Measurements from ENCODE around the gene RXFP4.

- TF ChIP-seq, protein P1, sequence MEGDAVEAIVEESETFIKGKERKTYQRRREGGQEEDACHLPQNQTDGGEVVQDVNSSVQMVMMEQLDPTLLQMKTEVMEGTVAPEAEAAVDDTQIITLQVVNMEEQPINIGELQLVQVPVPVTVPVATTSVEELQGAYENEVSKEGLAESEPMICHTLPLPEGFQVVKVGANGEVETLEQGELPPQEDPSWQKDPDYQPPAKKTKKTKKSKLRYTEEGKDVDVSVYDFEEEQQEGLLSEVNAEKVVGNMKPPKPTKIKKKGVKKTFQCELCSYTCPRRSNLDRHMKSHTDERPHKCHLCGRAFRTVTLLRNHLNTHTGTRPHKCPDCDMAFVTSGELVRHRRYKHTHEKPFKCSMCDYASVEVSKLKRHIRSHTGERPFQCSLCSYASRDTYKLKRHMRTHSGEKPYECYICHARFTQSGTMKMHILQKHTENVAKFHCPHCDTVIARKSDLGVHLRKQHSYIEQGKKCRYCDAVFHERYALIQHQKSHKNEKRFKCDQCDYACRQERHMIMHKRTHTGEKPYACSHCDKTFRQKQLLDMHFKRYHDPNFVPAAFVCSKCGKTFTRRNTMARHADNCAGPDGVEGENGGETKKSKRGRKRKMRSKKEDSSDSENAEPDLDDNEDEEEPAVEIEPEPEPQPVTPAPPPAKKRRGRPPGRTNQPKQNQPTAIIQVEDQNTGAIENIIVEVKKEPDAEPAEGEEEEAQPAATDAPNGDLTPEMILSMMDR (IDR thresholded peaks at IDR 0.05): peak in 3 of 5 experiments; percentile 6 to 61 (median 25)
- peak in 1 of 2 donors; percentile 72 for TF ChIP-seq POLR2A (IDR thresholded peaks at IDR 0.05)
- peak; percentile 35 to 90 for TF ChIP-seq EP300 (IDR thresholded peaks at IDR 0.05)
Observed at GRCh38 chr1:155911156-155912055, 30.0 kb upstream of the RXFP4 start, which contains the start of gene RIT1.
